ENCODE measurements around the gene HOMER1.
A peak's percentile ranks its signal among the peaks of the same experiment; 100 is the strongest.

HOMER1 gene

DNA sequence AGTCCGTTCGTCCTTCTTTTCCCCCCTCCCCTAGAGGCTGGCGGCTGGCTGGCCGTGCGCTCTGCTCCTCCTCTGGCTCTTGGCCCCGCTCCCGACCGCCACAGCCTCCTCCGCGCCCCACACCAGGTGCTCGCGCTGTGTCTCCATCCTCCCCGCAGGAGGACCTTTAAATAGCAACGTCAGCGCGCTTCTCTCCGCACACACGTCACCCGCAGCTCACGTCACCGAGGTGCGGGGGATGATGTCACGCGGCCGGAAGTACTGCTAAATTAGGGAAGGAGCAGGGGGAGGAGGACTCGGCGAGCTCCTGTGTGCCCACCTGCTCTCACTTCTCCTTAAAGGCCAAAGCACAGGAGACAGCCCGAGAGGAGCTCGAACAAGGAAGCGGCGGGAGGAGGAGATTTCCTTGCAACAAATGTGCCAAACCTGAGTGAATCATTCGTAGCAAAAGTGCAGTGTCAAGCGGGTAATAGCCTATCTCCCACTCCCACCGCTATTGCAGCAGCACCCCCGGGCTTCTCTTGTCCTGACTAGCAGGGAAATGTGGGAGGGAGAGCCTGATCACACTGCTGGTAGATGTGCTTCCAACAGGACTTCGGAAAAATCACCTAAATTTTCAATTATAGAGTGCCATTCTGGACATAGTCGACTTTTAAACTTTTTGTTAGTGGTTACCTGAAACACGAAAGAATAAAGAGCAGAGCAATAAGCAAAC is 614 bp upstream of the HOMER1 start:
- Mint-ChIP-seq H3K9me3 (no peaks in the 10 kb centered on the region), H3K36me3 (ENCODE audit: low read depth) (no peaks in the 10 kb centered on the region), H3K27me3 (ENCODE audit: low read depth, poor library complexity) (no peaks in the 10 kb centered on the region), H3K27ac (peak overlapping the region; percentile 100), H3K4me1 (peaks cover 53% of the 10 kb centered on the region), H3K4me3 (peak overlapping the region; percentile 94)
- DNase-seq = peak; percentile 83
- TF ChIP-seq, protein P1, sequence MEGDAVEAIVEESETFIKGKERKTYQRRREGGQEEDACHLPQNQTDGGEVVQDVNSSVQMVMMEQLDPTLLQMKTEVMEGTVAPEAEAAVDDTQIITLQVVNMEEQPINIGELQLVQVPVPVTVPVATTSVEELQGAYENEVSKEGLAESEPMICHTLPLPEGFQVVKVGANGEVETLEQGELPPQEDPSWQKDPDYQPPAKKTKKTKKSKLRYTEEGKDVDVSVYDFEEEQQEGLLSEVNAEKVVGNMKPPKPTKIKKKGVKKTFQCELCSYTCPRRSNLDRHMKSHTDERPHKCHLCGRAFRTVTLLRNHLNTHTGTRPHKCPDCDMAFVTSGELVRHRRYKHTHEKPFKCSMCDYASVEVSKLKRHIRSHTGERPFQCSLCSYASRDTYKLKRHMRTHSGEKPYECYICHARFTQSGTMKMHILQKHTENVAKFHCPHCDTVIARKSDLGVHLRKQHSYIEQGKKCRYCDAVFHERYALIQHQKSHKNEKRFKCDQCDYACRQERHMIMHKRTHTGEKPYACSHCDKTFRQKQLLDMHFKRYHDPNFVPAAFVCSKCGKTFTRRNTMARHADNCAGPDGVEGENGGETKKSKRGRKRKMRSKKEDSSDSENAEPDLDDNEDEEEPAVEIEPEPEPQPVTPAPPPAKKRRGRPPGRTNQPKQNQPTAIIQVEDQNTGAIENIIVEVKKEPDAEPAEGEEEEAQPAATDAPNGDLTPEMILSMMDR (IDR thresholded peaks at IDR 0.05) = no peak

- DNase-seq = peak; percentile 64
- H3K4me3 Mint-ChIP-seq = peak overlapping the region; percentile 99
- H3K9me3 Mint-ChIP-seq = no peaks in the 10 kb centered on the region
- H3K27ac Mint-ChIP-seq = peak overlapping the region; percentile 98
- TF ChIP-seq, protein P1 (IDR thresholded peaks at IDR 0.05) = no peak
- H3K4me1 Mint-ChIP-seq = peaks cover 60% of the 10 kb centered on the region
- H3K36me3 Mint-ChIP-seq (ENCODE audit: low read depth) = no peaks in the 10 kb centered on the region
- H3K27me3 Mint-ChIP-seq (ENCODE audit: low read depth, poor library complexity) = no peaks in the 10 kb centered on the region
Observed at GRCh38 chr5:79513308-79513703, 628 bp downstream of the HOMER1 start.

- H3K9me3 Mint-ChIP-seq = no peaks in the 10 kb centered on the region
- peak overlapping the region; percentile 98 for H3K27ac Mint-ChIP-seq
- peak overlapping the region; percentile 99 for H3K4me3 Mint-ChIP-seq
- H3K4me1 Mint-ChIP-seq = peaks cover 62% of the 10 kb centered on the region
- peak; percentile 28 for DNase-seq
- peaks cover 3% of the 10 kb centered on the region for H3K36me3 Mint-ChIP-seq (ENCODE audit: low read depth)
- H3K27me3 Mint-ChIP-seq (ENCODE audit: low read depth, poor library complexity) = no peaks in the 10 kb centered on the region
- TF ChIP-seq, protein P1 (IDR thresholded peaks at IDR 0.05) = no peak
Observed at GRCh38 chr5:79512471-79513307, 1.2 kb downstream of the HOMER1 start.

GRCh38 chr5:79512049-79512448 is 1.9 kb downstream of the HOMER1 start:
- Mint-ChIP-seq H3K27me3 (ENCODE audit: low read depth, poor library complexity) (no peaks in the 10 kb centered on the region), H3K36me3 (ENCODE audit: low read depth) (peaks cover 10% of the 10 kb centered on the region), H3K4me1 (peaks cover 66% of the 10 kb centered on the region), H3K27ac (no peak overlapping the region), H3K4me3 (peak overlapping the region; percentile 99), H3K9me3 (no peaks in the 10 kb centered on the region)
- TF ChIP-seq, protein P1 (IDR thresholded peaks at IDR 0.05) = no peak
- no peak for DNase-seq

- TF ChIP-seq, protein P1 (IDR thresholded peaks at IDR 0.05) = no peak
- no peaks in the 10 kb centered on the region for H3K27me3 Mint-ChIP-seq (ENCODE audit: low read depth, poor library complexity)
- peaks cover 67% of the 10 kb centered on the region for H3K4me1 Mint-ChIP-seq
- no peak for DNase-seq
- H3K9me3 Mint-ChIP-seq = no peaks in the 10 kb centered on the region
- H3K27ac Mint-ChIP-seq = no peak overlapping the region
- peak overlapping the region; percentile 99 for H3K4me3 Mint-ChIP-seq
- peaks cover 17% of the 10 kb centered on the region for H3K36me3 Mint-ChIP-seq (ENCODE audit: low read depth)
Observed at GRCh38 chr5:79510638-79511037, 3.3 kb downstream of the HOMER1 start.
